PC-3 (cell line): Measurements from ENCODE around the gene ZNF619.

Source experiments
- CTCF ChIP-seq: fragments of 300-600 bp; sonication (generic); conservative IDR thresholded peaks from 2 replicates; pipeline ENCODE4 v1.5.1; 2017; ENCODE audit warnings: antibody characterized with exemption, low read depth, mild to moderate bottlenecking, low read length
- EZH2 ChIP-seq: fragments of 300-600 bp; sonication (generic); IDR thresholded peaks from one replicate; pipeline ENCODE4 v1.6.1; 2017; ENCODE audit warnings: antibody characterized with exemption, mild to moderate bottlenecking, low read length; ENCODE audit not compliant: unreplicated experiment
- EZH2phosphoT487 ChIP-seq: fragments of 300-600 bp; sonication (generic); IDR thresholded peaks from 2 replicates; pipeline ENCODE4 v1.6.1; 2018; ENCODE audit warnings: mild to moderate bottlenecking, antibody characterized with exemption, low read length, borderline replicate concordance

GRCh38 chr3:40524222-40524567 lies 47.3 kb downstream of the ZNF619 start:
- no peak for TF ChIP-seq CTCF
- no peak for TF ChIP-seq EZH2
- TF ChIP-seq EZH2phosphoT487: no peak
